IMR-90 (cell line): ENCODE results near the gene NPLOC4. TPM values are rescaled to one million over a fixed set of nuclear protein-coding genes. Genes with fewer than 3 reads are reported as not detected.
A peak's percentile ranks its signal among the peaks of the same experiment; 100 is the strongest.

Experiments
- ATAC-seq: fragments of 200-7000 bp; cut with Tn5 transposase; 2 replicates; pipeline ENCODE4 v1.9.1; 2020; ENCODE audit warnings: low read depth, mild to moderate bottlenecking, moderate library complexity
- BruUV-seq: library from RNA; stranded (reverse); fragments of 400-500 nt; replicated peaks from 2 replicates; lab custom pipeline; 2021; lab: Mats Ljungman, UMichigan
- CTCF ChIA-PET: fragments of 300-600 bp; formaldehyde crosslinking; extraction: SDS; loops from one replicate; lab custom pipeline; 2021; ENCODE audit warnings: antibody characterized with exemption; lab: Yijun Ruan, JAX
- POLR2A ChIA-PET: fragments of 300-600 bp; sonication (Branson Sonifier 250); formaldehyde crosslinking; loops from one replicate; lab custom pipeline; 2022; ENCODE audit warnings: antibody characterized with exemption; ENCODE audit not compliant: unreplicated experiment; lab: Charles Lee
- DNase-seq: peaks from one replicate; pipeline ENCODE4 v3.0.0; 2013
- H2AFZ ChIP-seq: replicated peaks from 2 replicates; pipeline ENCODE3; 2013; ENCODE audit warnings: low read length, mild to moderate bottlenecking; ENCODE audit not compliant: poor library complexity
- H2AK5ac ChIP-seq: 2 replicates; pipeline ENCODE4 v1.6.1; 2013; ENCODE audit warnings: low read depth, low read length, inconsistent platforms
- H2AK9ac ChIP-seq: replicated peaks from 2 replicates; pipeline ENCODE3; 2013; ENCODE audit warnings: mild to moderate bottlenecking, low read depth, low read length, moderate library complexity; ENCODE audit not compliant: poor library complexity
- H2BK120ac ChIP-seq: 2 replicates; pipeline ENCODE4 v1.6.1; 2013; ENCODE audit warnings: low read depth, low read length, inconsistent platforms
- H2BK15ac ChIP-seq: 3 replicates; pipeline ENCODE4 v1.6.1; 2013; ENCODE audit warnings: low read depth, low read length, inconsistent platforms
- H2BK20ac ChIP-seq: 2 replicates; pipeline ENCODE4 v1.6.1; 2013; ENCODE audit warnings: low read depth, mild to moderate bottlenecking, inconsistent platforms, low read length, moderate library complexity
- H2BK5ac ChIP-seq: 2 replicates; pipeline ENCODE4 v1.6.1; 2013; ENCODE audit warnings: mild to moderate bottlenecking, low read depth, low read length, inconsistent platforms; ENCODE audit not compliant: poor library complexity, severe bottlenecking
- H3K14ac ChIP-seq: replicated peaks from 2 replicates; pipeline ENCODE4 v1.6.1; 2013; ENCODE audit warnings: low read depth, low read length, inconsistent platforms
- H3K18ac ChIP-seq: 2 replicates; pipeline ENCODE4 v1.6.1; 2013; ENCODE audit warnings: low read depth, low read length, control low read depth
- H3K23ac ChIP-seq: 2 replicates; pipeline ENCODE4 v1.6.1; 2013; ENCODE audit warnings: low read depth, low read length, inconsistent platforms
- H3K27ac ChIP-seq: 2 replicates; pipeline ENCODE4 v1.5.1; 2013; ENCODE audit warnings: mild to moderate bottlenecking, control low read depth, low read length; ENCODE audit not compliant: insufficient read depth
- H3K27me3 ChIP-seq: 2 replicates; pipeline ENCODE4 v1.6.1; 2013; ENCODE audit warnings: low read length; ENCODE audit not compliant: control insufficient read depth, insufficient read depth
- H3K36me3 ChIP-seq: 2 replicates; pipeline ENCODE4 v1.6.1; 2013; ENCODE audit warnings: low read length, mixed read lengths; ENCODE audit not compliant: control insufficient read depth, insufficient read depth
- H3K4ac ChIP-seq: 2 replicates; pipeline ENCODE4 v1.6.1; 2013; ENCODE audit warnings: low read depth, low read length, inconsistent platforms
- H3K4me1 ChIP-seq: 2 replicates; pipeline ENCODE4 v1.6.1; 2013; ENCODE audit warnings: low read length, mixed read lengths; ENCODE audit not compliant: control insufficient read depth, insufficient read depth
- H3K4me2 ChIP-seq: 2 replicates; pipeline ENCODE4 v1.6.1; 2013; ENCODE audit warnings: low read depth, mild to moderate bottlenecking, control low read depth, low read length, moderate library complexity
- H3K4me3 ChIP-seq: 2 replicates; pipeline ENCODE4 v1.5.1; 2013; ENCODE audit warnings: low read depth, mild to moderate bottlenecking, control low read depth, low read length, moderate library complexity; ENCODE audit not compliant: insufficient read depth
- H3K56ac ChIP-seq: 2 replicates; pipeline ENCODE4 v1.6.1; 2013; ENCODE audit warnings: low read length, inconsistent platforms; ENCODE audit not compliant: insufficient read depth; ENCODE audit errors: extremely low read depth
- H3K79me1 ChIP-seq, 2 experiments: 2 replicates each; pipeline ENCODE4 v1.6.1; 2013; ENCODE audit warnings: low read length in 2 of 2, inconsistent platforms in 1 of 2, low read depth in 1 of 2
- H3K9ac ChIP-seq: 2 replicates; pipeline ENCODE4 v1.6.1; 2013; ENCODE audit warnings: low read depth, low read length, control low read depth
- H3K9me1 ChIP-seq: 2 replicates; pipeline ENCODE4 v1.6.1; 2013; ENCODE audit warnings: low read length, inconsistent platforms; ENCODE audit not compliant: insufficient read depth
- H3K9me3 ChIP-seq: 2 replicates; pipeline ENCODE4 v1.6.1; 2013; ENCODE audit warnings: low read length; ENCODE audit not compliant: control insufficient read depth, insufficient read depth
- H4K20me1 ChIP-seq: 2 replicates; pipeline ENCODE4 v1.6.1; 2013; ENCODE audit warnings: low read length, inconsistent platforms; ENCODE audit not compliant: insufficient read depth
- H4K5ac ChIP-seq: 2 replicates; pipeline ENCODE4 v1.6.1; 2013; ENCODE audit warnings: mild to moderate bottlenecking, low read depth, low read length, control low read depth
- H4K8ac ChIP-seq, 2 experiments: 2 replicates each; pipeline ENCODE4 v1.6.1; 2013; ENCODE audit warnings: low read depth in 2 of 2, low read length in 2 of 2, control low read depth in 1 of 2, inconsistent platforms in 1 of 2
- H4K91ac ChIP-seq: 2 replicates; pipeline ENCODE4 v1.6.1; 2013; ENCODE audit warnings: low read depth, low read length, inconsistent platforms; ENCODE audit not compliant: insufficient read depth
- CEBPB ChIP-seq: IDR thresholded peaks from 2 replicates; pipeline ENCODE4 v1.6.1; 2012; ENCODE audit warnings: low read depth, low read length, improper control_type of control experiment
- CHD1 ChIP-seq: IDR thresholded peaks from 2 replicates; pipeline ENCODE4 v1.6.1; 2012; ENCODE audit warnings: low read depth, low read length, improper control_type of control experiment
- MXI1 ChIP-seq: IDR thresholded peaks from 2 replicates; pipeline ENCODE4 v1.6.1; 2012; ENCODE audit warnings: low read depth, mild to moderate bottlenecking, low read length, moderate library complexity, borderline replicate concordance
- RAD21 ChIP-seq: IDR thresholded peaks from 2 replicates; pipeline ENCODE4 v1.6.1; 2012; ENCODE audit warnings: low read length, improper control_type of control experiment
- SMC3 ChIP-seq: fragments of 150-350 bp; IDR thresholded peaks from 2 replicates; pipeline ENCODE4 v1.6.1; 2016; ENCODE audit warnings: low read depth, mild to moderate bottlenecking, antibody characterized with exemption, low read length, moderate library complexity
- WGBS, 2 experiments: methylation state at CpG; one replicate each; pipeline versions ENCODE4 v1.1.5 to v1.1.7; 2013; ENCODE audit warnings: missing lambda C conversion rate in 2 of 2; ENCODE audit not compliant: insufficient read length in 1 of 2; ENCODE audit errors: extremely low coverage in 2 of 2; 5-methylcytosine and 5-hydroxymethylcytosine counted together
- dilution Hi-C: fragments of 300-500 bp; cut with HindIII; formaldehyde crosslinking; loops from one replicate; pipeline ENCODE4 v1.14.3; 2018; ENCODE audit warnings: low sequenced_read_pairs; ENCODE audit not compliant: unreplicated experiment
- in situ Hi-C: fragments of 300-500 bp; cut with MboI; formaldehyde crosslinking; loops from 3 replicates; pipeline ENCODE4 v1.14.3; 2019; ENCODE audit warnings: low sequenced_read_pairs, inconsistent platforms, mixed read lengths
- intact Hi-C: fragments of 100-400 bp; cut with micrococcal nuclease; formaldehyde crosslinking; loops from 2 replicates; pipeline ENCODE4 v1.10.0; 2022
- polyA plus RNA-seq, 3 experiments: library from polyadenylated mRNA; depleted of rRNA; stranded (reverse); fragments of >200 nt; gene quantifications; 2 replicates each; pipeline ENCODE4 v1.2.3, GENCODE V29; 2012; ENCODE audit warnings: low replicate concordance in 1 of 3
- total RNA-seq: library from RNA; depleted of rRNA; stranded (reverse); fragments of >200 nt; gene quantifications from 2 replicates; pipeline ENCODE4 v1.2.3, GENCODE V29; 2012
- TF ChIP-seq, protein P1 (sequence below): conservative IDR thresholded peaks from 2 replicates; pipeline ENCODE4 v1.5.1; 2012; ENCODE audit warnings: mild to moderate bottlenecking, low read depth, low read length, improper control_type of control experiment

The NPLOC4 gene
- total and polyA plus RNA-seq, 2 of the 4 experiments (the other 2 are of a cell fraction): 70.4 to 78.3 TPM

DNA sequence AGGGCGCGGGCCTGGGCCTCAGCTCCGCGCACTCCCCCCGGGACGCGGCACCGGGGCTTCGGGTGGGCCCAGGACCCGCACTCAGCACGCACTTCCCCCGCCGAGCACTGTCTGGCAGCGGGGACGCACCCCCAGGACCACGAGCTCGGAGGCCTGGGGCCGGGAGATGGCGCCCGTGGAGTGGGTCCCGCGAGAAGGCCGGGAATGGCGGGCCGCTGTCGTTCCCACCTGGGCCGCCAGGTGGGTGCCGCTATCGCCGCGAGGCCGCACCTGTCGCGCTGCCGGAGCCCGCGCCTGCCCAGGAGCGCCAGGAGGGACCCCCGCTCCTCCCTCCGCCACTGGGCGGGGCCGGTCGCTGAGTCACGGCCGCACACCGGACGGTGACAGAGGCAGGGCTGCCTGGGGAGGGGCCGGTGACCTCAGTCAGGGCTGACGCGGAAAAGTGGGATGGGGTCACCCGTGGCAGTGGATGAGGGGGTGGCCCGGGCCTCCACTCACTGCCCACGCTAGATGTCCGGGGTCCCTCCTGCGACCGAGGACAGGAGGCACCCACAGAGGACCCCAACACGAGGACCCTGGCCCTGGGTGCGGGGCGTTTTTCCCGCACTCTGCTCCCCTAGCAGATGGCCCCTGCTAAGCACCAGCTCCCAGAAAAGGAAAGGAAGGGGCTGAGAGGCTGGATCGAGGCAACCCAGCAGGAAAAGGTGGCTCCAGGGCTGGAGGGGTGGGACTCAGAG is 117.5 kb downstream of the NPLOC4 start:
- ATAC-seq: no peak
- peak overlapping the region; percentile 14; the same call in 1 of the 2 replicates for H3K9ac ChIP-seq
- no peak overlapping the region for H3K14ac ChIP-seq
- no TSS peak for BruUV-seq
- peak overlapping the region; percentile 33 for H3K4me3 ChIP-seq
- ChIA-PET POLR2A (interaction anchor here (0.5 to 1.8 kb wide), 2 partner anchors 11 to 88 kb away, joined by 3 to 6 read pairs; no protein-coding TSS in a partner anchor), CTCF (no interaction called here)
- H2BK120ac ChIP-seq: no peak overlapping the region
- H3K27ac ChIP-seq: no peak overlapping the region; the same call in 1 of the 2 replicates
- peaks cover 37% of the 10 kb centered on the region for H3K4me1 ChIP-seq
- no peaks in the 10 kb centered on the region for H3K9me3 ChIP-seq
- peaks cover 59% of the 10 kb centered on the region for H4K20me1 ChIP-seq
- no peaks in the 10 kb centered on the region for H3K27me3 ChIP-seq
- 0 out of 2 replicates have a peak overlapping the region, but pooled peaks have one; percentile 21 for H3K4ac ChIP-seq
- H3K79me1 ChIP-seq: peaks cover 6 to 45% of the 10 kb centered on the region in 2 experiments; a peak in 3 of 4 replicates
- H2BK5ac ChIP-seq: no peak overlapping the region
- H4K5ac ChIP-seq: no peak overlapping the region
- 0 out of 2 replicates have a peak overlapping the region, but pooled peaks have one; percentile 47 for H2AK5ac ChIP-seq
- intact Hi-C loops: no loop called here
- no peak overlapping the region for H2BK20ac ChIP-seq
- in situ Hi-C loops: no loop called here
- H2AFZ ChIP-seq: peak overlapping the region; percentile 85
- no peaks in the 10 kb centered on the region; the same call in 1 of the 2 replicates for H3K36me3 ChIP-seq
- TF ChIP-seq MXI1 (no peak), CEBPB (no peak), RAD21 (no peak), SMC3 (no peak), CHD1 (no peak)
- TF ChIP-seq, protein P1, sequence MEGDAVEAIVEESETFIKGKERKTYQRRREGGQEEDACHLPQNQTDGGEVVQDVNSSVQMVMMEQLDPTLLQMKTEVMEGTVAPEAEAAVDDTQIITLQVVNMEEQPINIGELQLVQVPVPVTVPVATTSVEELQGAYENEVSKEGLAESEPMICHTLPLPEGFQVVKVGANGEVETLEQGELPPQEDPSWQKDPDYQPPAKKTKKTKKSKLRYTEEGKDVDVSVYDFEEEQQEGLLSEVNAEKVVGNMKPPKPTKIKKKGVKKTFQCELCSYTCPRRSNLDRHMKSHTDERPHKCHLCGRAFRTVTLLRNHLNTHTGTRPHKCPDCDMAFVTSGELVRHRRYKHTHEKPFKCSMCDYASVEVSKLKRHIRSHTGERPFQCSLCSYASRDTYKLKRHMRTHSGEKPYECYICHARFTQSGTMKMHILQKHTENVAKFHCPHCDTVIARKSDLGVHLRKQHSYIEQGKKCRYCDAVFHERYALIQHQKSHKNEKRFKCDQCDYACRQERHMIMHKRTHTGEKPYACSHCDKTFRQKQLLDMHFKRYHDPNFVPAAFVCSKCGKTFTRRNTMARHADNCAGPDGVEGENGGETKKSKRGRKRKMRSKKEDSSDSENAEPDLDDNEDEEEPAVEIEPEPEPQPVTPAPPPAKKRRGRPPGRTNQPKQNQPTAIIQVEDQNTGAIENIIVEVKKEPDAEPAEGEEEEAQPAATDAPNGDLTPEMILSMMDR: peak; percentile 31; the same call in 1 of the 2 replicates
- no peak overlapping the region for H3K56ac ChIP-seq
- dilution Hi-C loops: no loop called here
- H4K91ac ChIP-seq: no peak overlapping the region; the same call in 1 of the 2 replicates
- no peak for DNase-seq
- 0 out of 4 replicates have a peak overlapping the region, but pooled peaks of 1 of the 2 experiments have one; percentile 55 for H4K8ac ChIP-seq
- H3K4me2 ChIP-seq: peak overlapping the region; percentile 90
- no peak overlapping the region for H3K23ac ChIP-seq
- H3K9me1 ChIP-seq: peaks cover 5% of the 10 kb centered on the region; the same call in 1 of the 2 replicates
- WGBS, 2 experiments: 4% methylated on average over 35 of the region's 61 CpGs; no CpG with 5 or more reads in 1 of the 2 experiments
- no peak overlapping the region for H3K18ac ChIP-seq
- peak overlapping the region; percentile 87 for H2AK9ac ChIP-seq
- H2BK15ac ChIP-seq: no peak overlapping the region
